C4-2B (cell line): ENCODE data around the gene KIAA0930.

Experiments used
- CTCF ChIP-seq: fragments of 450-650 bp; conservative IDR thresholded peaks from 2 replicates; pipeline ENCODE4 v1.5.1; 2017; ENCODE audit warnings: mild to moderate bottlenecking
- ZFX ChIP-seq: fragments of 450-650 bp; IDR thresholded peaks from 2 replicates; pipeline ENCODE4 v1.6.1; 2017

- TF ChIP-seq CTCF, result no peak
- TF ChIP-seq ZFX, result no peak
Measured at GRCh38 chr22:45268167-45268957, 27.7 kb upstream of the KIAA0930 start.
